ENCODE measurements around the gene ANKRD13B. TPM values are rescaled to one million over a fixed set of nuclear protein-coding genes. Genes with fewer than 3 reads are reported as not detected.
"Not testable (repeated sequence)": the region's sequence is repeated elsewhere in the genome, so short reads cannot be mapped to it uniquely, and the experiment has no call there.

Gene ANKRD13B
- 10 to 100 TPM in 1 of 5 donors, 1 to 10 TPM in 4; 8.1 to 14.0 (median 9.4) TPM for polyA plus RNA-seq (ENCODE audit: insufficient read depth in 1 of 5, insufficient read length in 5 of 5, low replicate concordance in 1 of 5)
- long read RNA-seq, donor 1, partial matches to known transcripts: 0 of 1 reads
- long read RNA-seq, donor 1, other reads (novel, unspliced or antisense): 0 of 1 reads
- long read RNA-seq, donor 2, partial matches to known transcripts: 0 of 1 reads
- long read RNA-seq, donor 2, other reads (novel, unspliced or antisense): 0 of 1 reads
- long read RNA-seq, donor 3, partial matches to known transcripts: 0 of 1 reads
- long read RNA-seq, donor 3, other reads (novel, unspliced or antisense): 0 of 1 reads
- long read RNA-seq, donor 4, partial matches to known transcripts: 0 of 1 reads
- long read RNA-seq, donor 4, other reads (novel, unspliced or antisense): 0 of 1 reads
- long read RNA-seq, donor 5: 0 reads
- long read RNA-seq, donor 6, partial matches to known transcripts: 17 of 17 reads
- long read RNA-seq, donor 6, other reads (novel, unspliced or antisense): 0 of 17 reads
- long read RNA-seq, donor 7, partial matches to known transcripts: 25 of 25 reads
- long read RNA-seq, donor 7, other reads (novel, unspliced or antisense): 0 of 25 reads
- long read RNA-seq, donor 8: 0 reads

- DNase-seq: no peak
Observed at GRCh38 chr17:29592850-29593551, at the start of gene ANKRD13B. ANKRD13B (plus strand) TSS chr17:29593132; CDS start chr17:29593622, 490 bp downstream.

- DNase-seq: peak in 1 of 2 donors; percentile 17
Observed at GRCh38 chr17:29544066-29544465, 48.9 kb upstream of the ANKRD13B start.

- DNase-seq: no peak
Observed at GRCh38 chr17:29546085-29546484, 46.8 kb upstream of the ANKRD13B start.

DNA sequence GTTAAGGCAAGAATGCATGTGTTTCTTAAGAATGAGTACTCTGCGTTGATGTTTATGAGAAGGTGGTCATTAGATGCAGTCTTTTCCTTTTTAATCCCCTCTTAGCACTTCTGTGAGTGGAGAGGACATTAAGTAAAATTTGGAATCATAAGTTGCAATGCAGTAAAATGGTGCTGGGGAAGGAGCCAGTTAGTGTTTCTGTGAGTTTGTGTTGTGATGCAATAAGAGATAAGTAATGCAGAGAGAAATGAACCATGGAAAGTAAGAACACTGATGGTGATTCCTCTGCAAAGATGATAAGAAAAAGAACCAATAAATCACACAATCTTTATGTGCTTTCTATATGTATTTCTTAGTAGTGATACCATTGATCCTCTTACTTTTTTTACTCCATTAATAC, 46.1 kb upstream of the ANKRD13B start:
- no peak for DNase-seq

DNA sequence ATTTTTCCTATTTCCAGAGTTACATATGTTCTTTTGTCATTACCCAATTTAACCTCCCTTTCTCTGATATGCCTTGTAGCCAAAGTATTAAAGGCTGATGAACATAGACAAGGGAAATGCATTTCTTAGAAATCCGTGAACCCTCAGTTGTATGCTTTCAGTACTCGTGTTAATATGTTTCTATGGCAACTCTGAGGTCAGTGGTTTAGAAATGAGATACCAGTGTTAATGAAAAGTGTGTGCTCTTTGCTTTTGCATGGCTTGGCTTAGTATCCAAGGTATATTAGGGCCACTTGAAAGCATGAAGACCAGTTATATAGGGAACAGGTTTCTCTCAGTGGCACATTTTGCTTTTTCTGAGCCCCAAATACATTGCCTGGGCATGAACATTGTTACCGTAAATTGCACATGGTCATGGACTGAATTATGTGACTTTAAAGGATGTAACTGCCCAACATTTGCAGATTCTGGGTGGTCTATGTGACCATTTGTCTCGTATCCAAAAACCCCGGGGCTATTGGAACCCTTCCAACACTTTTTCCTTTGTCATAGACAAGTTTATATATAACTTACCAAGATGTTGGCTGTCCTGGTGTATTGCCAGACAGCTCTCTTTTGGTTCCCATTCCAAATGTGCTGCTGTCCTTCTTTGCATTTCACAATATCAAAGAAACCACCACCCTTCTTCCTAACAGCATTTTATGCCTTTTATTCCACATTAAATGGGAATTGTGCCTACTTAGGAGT, 43.6 kb upstream of the ANKRD13B start:
- DNase-seq: peak; percentile 71 to 77

- DNase-seq: no peak
Observed at GRCh38 chr17:29555840-29556239, 37.1 kb upstream of the ANKRD13B start.

DNA sequence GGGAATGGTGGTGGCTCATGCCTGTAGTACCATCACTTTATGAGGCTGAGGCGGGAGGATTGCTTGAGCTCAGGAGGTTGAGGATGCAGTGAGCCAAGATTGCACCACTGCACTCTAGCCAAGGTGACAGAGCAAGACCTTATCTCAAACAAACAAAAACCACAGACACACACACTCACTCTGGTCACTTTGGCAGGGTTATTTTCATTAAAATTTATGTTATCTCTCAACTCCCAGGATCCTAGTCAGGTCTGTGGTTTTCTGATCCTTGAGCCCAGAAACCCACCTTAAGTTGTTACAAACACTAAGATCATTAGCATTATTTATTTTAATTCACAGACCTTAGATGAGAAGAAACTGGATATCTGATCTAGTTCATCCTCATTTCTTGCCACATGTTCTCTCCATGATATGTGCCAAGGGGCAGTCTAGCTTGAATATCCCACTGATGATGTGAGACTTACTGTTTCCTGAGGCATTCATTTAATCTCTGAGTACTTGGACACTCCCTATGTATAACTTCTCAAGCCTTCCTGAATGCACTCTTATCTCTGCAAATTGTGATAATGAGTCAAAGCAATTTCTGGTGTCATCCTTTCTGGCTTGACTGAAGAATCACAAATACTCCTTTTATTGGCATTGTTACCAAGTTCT, 35.7 kb upstream of the ANKRD13B start:
- no peak for DNase-seq

DNA sequence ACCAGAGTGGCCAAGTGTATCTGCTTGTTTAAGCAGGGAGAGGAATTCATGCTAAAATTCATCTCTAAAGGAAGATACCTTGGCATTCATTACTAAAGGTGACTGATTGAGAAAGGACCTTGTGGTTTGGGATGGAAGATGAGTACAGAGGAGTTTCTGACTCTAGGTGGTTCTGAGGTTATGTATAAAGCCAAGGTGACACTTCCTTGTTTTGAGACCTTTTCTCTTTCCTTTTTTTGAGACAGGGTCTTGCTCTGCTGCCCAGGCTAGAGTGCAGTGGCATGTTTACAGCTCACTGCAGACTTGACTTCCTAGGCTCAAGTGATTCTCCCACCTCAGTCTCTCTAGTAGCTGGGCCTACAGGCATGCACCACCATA, 35.2 kb upstream of the ANKRD13B start:
- DNase-seq: no peak

DNA sequence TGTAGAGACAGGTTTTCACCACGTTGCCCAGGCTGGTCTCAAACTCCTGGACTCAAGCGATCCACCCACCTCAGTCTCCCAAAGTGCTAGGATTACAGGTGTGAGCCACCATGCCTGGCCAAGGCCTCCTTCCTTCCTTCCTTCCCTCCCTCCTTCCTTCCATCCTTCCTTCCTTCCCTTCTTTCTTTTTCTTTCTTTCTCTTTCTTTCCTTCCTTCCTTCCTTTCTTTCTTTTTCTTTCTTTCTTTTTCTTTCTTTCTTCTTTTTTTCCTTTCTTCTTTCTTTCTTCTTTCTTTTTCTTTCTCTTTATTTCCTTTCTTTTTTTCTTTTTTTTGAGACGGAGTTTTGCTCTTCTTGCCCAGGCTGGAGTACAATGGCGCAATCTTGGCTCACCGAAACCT, 34.8 kb upstream of the ANKRD13B start:
- not testable (repeated sequence) for DNase-seq

GRCh38 chr17:29559640-29560039, 33.3 kb upstream of the ANKRD13B start:
- DNase-seq: no peak

DNA sequence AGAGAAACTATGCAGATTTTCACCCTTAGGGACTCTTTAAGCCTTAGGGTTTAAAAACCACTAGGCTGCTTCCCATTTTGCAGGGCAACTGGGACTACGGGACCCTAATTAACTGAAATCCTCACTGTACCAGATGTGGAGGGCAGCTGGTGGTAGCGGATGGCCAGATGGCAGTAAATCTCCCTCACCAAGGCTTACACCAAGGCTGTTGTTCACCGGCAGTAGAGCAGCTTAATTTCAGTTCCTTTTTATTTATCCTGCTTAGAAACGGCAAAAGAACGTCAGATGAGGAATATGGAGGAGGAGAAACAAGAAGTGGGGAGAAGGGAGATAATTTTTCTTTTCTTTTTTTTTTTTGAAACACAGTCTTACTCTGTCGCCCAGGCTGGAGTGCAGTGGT, 32.6 kb upstream of the ANKRD13B start:
- no peak for DNase-seq

DNA sequence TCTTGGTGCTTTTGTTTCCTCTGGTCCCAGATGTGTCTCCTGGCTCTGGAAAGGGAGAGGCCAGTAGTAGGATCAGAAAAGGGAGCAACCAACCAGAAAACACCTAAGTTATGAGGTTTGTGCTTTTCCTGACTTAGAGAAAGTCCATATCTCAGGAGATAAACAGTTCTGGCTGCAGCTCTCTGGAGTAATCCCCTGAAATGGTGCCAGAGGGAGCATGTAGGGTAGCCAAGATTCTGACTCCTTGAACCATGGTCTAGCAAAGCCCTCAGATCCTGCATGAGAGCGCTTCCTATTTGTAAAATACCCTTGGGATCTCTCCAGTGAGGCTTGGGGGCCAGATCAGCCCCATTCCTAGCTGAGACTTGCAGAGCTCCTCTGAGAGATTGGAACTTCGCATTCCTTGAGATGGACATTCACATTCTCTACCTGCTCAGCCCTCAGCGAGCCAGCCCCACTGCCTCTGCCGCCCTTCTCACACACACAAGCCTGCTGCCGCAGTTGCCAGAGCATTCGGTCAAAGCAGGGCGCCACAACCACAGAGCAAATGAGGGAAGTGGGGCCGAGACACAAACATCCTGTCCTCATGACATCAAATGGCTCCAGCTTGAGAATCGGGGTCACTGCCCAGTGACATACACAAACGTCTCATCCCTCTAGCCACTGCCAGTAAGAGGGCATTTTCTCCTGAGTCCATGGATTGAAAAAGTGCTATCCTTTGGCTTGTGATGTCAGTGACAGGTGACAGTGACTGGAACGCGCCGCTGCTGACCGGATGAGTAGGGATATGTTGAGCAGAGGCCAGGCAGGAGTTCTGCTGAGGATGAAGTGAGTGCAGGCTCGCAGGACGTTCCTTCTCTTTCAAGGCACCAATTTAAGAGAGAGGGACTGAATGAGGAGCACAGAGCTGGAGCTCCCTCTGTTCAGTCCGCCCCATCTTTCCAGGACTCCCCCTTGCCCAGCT, 31.1 kb upstream of the ANKRD13B start:
- peak in 1 of 2 donors; percentile 23 for DNase-seq

DNA sequence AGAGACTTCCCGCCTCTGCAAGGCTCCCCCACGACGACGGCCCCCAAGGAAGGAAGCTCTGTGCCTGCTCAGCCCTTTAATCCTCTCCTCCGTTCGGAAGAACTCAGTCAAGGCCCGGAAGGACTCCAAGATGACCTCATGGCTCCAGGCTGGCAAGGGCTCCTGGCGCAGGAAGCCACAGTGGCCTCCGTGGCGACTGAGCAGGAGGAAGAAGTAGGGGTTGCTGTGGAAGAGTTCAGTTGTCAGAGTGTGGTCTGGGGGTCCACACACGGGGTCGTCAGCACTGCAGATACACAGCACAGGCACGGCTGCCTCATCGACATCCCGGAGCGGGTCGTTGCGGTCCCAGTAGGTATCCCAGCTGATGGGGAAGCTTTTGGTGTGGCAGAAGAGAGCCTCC, 30.3 kb upstream of the ANKRD13B start:
- DNase-seq: no peak

DNA sequence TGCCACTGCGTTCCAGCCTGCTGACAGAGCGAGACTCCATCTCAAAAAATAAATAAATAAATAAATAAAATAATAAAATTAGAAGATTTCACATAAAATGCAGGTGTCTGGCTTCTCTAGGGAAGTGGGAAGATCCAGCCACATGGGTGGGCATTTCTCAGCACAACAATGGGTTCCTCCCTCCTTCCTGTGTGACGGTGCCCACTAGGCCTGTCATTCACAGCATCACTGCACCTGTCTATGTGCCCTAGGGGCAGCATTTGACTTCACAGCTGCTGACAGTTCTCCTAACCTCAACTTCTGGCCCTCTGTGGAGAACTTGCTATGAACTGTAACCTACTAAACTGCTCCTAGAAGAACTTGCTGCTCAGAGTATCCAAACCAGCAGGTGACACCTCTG, 29.1 kb upstream of the ANKRD13B start:
- no peak for DNase-seq

- DNase-seq: no peak
Observed at GRCh38 chr17:29565643-29566472, 27.1 kb upstream of the ANKRD13B start.

- no peak for DNase-seq
Observed at GRCh38 chr17:29566473-29567303, 26.2 kb upstream of the ANKRD13B start, which contains the start of gene ABHD15. ABHD15 (minus strand) TSS chr17:29567037; CDS start chr17:29566966, 71 bp downstream.

DNA sequence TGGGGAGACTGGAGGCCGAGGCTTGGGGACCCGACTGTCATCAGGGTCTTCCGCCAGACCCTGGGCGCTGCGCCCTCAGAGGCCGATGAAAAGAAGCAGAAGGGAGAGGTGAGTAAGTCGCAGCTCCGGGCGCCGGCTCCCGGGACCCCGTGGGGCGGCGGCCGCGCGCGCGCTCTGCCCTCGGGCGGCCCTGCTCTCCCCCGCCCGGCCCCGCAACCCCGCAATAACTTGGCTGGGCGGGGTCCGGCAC, 25.7 kb upstream of the ANKRD13B start:
- no peak for DNase-seq

- DNase-seq: no peak
Observed at GRCh38 chr17:29567554-29568330, 25.2 kb upstream of the ANKRD13B start.
